Uterus (tissue), 4 donors: ENCODE results near the gene MAML2. TPM values are rescaled to one million over a fixed set of nuclear protein-coding genes. Genes with fewer than 3 reads are reported as not detected.

Source experiments
- DNase-seq, 2 donors: peaks; one replicate each; pipeline ENCODE4 v3.0.0-alpha.2; 2019 to 2020
- H3K27ac ChIP-seq, 2 donors: fragments of 200-600 bp; sonication (generic); 1 replicate in 1 of 2; 2 replicates in 1 of 2; pipeline ENCODE4 v1.5.1; 2016 to 2018
- H3K27me3 ChIP-seq, 2 donors: fragments of 200-600 bp; sonication (generic); one replicate each; pipeline ENCODE4 v1.5.1; 2018 to 2019; ENCODE audit warnings: control low read depth in 1 of 2
- H3K36me3 ChIP-seq, 2 donors: fragments of 200-600 bp; sonication (generic); one replicate each; pipeline ENCODE4 v1.5.1; 2019; ENCODE audit warnings: control low read depth in 1 of 2
- H3K4me1 ChIP-seq, 2 donors: fragments of 200-600 bp; sonication (generic); one replicate each; pipeline ENCODE4 v1.5.1; 2018 to 2019; ENCODE audit warnings: control low read depth in 1 of 2
- H3K4me3 ChIP-seq, 2 donors: fragments of 200-600 bp; sonication (generic); 1 replicate in 1 of 2; 2 replicates in 1 of 2; pipeline ENCODE4 v1.5.1; 2018 to 2019; ENCODE audit warnings: mild to moderate bottlenecking in 1 of 2
- H3K9me3 ChIP-seq, 2 donors: fragments of 200-600 bp; sonication (generic); one replicate each; pipeline ENCODE4 v1.5.1; 2019; ENCODE audit warnings: control low read depth in 1 of 2
- CTCF ChIP-seq, 4 experiments: fragments of 200-600 bp in 2 of 4; fragments of 450-650 bp in 2 of 4; sonication (generic) in 2 of 4; IDR thresholded peaks; one replicate each; pipeline ENCODE4 v1.5.1; 2016 to 2019; ENCODE audit warnings: antibody characterized with exemption in 4 of 4, mild to moderate bottlenecking in 2 of 4, moderate library complexity in 1 of 4
- POLR2A ChIP-seq, 2 donors: fragments of 450-650 bp; IDR thresholded peaks; one replicate each; pipeline ENCODE4 v1.6.1; 2016; ENCODE audit warnings: antibody characterized with exemption in 2 of 2, mild to moderate bottlenecking in 1 of 2, moderate library complexity in 1 of 2
- intact Hi-C: fragments of 100-400 bp; cut with DNase I; formaldehyde crosslinking; loops from one replicate; pipeline ENCODE4 v1.15.1; 2023; ENCODE audit warnings: low total_unique reads
- total RNA-seq, 4 donors: library from RNA; depleted of rRNA in 3 of 4; stranded (reverse); fragments of >200 nt in 3 of 4; gene quantifications; one replicate each; pipeline versions ENCODE4 v1.1.0 to v1.2.4, GENCODE V29; 2014 to 2023
- donor health status: DM: yes; HTN: yes; CAD: no.

The MAML2 gene
- total RNA-seq, 4 donors from 2014 or later, result 8.2 to 35.9 (median 19.8) TPM

- no peak for DNase-seq
- Histone ChIP-seq H3K27ac (peak overlapping the region in 1 of 2 donors; percentile 11), H3K4me1 (no peaks in the 10 kb centered on the region)
These were observed 164.7 kb downstream of the MAML2 start for GRCh38 chr11:96178049-96178886.

GRCh38 chr11:96177146-96177545 lies 165.8 kb downstream of the MAML2 start:
- Histone ChIP-seq H3K4me1 (no peaks in the 10 kb centered on the region), H3K36me3 (no peaks in the 10 kb centered on the region), H3K27me3 (no peaks in the 10 kb centered on the region), H3K9me3 (no peaks in the 10 kb centered on the region), H3K4me3 (no peak overlapping the region), H3K27ac (no peak overlapping the region)
- DNase-seq, result no peak
- no peak for TF ChIP-seq CTCF (IDR thresholded peaks at IDR 0.05)
- intact Hi-C loops, result no loop called here

More at GRCh38 chr11:96178049-96178886, 164.7 kb downstream of the MAML2 start:
- Histone ChIP-seq H3K4me3 (no peak overlapping the region), H3K36me3 (no peaks in the 10 kb centered on the region), H3K27me3 (no peaks in the 10 kb centered on the region), H3K9me3 (no peaks in the 10 kb centered on the region)
- intact Hi-C loops, result no loop called here
- TF ChIP-seq POLR2A (IDR thresholded peaks at IDR 0.05) (no peak), CTCF (IDR thresholded peaks at IDR 0.05) (no peak)

- TF ChIP-seq POLR2A (IDR thresholded peaks at IDR 0.05) (no peak), CTCF (IDR thresholded peaks at IDR 0.05) (no peak)
- no peak overlapping the region for H3K27ac ChIP-seq
- H3K27me3 ChIP-seq, result no peaks in the 10 kb centered on the region
- H3K36me3 ChIP-seq, result no peaks in the 10 kb centered on the region
- H3K4me1 ChIP-seq, result no peaks in the 10 kb centered on the region
- intact Hi-C loops, result no loop called here
- H3K9me3 ChIP-seq, result no peaks in the 10 kb centered on the region
- no peak for DNase-seq
- no peak overlapping the region for H3K4me3 ChIP-seq
These were observed 169.1 kb downstream of the MAML2 start for GRCh38 chr11:96173906-96174305.

- DNase-seq, result no peak
- intact Hi-C loops, result no loop called here
- H3K9me3 ChIP-seq, result no peaks in the 10 kb centered on the region
- no peaks in the 10 kb centered on the region for H3K27me3 ChIP-seq
- TF ChIP-seq CTCF (IDR thresholded peaks at IDR 0.05), result no peak
- TF ChIP-seq POLR2A (IDR thresholded peaks at IDR 0.05), result no peak
- H3K36me3 ChIP-seq, result no peaks in the 10 kb centered on the region
- peaks cover 0 to under 1% of the 10 kb centered on the region in 2 donors for H3K4me1 ChIP-seq
- no peak overlapping the region for H3K27ac ChIP-seq
- H3K4me3 ChIP-seq, result no peak overlapping the region
These were observed 169.6 kb downstream of the MAML2 start for GRCh38 chr11:96173422-96173821.

GRCh38 chr11:96172604-96173003 lies 170.4 kb downstream of the MAML2 start:
- H3K27me3 ChIP-seq, result no peaks in the 10 kb centered on the region
- H3K4me1 ChIP-seq, result peaks cover 0 to 3% of the 10 kb centered on the region in 2 donors
- H3K36me3 ChIP-seq, result no peaks in the 10 kb centered on the region
- no peak for TF ChIP-seq CTCF (IDR thresholded peaks at IDR 0.05)
- no peak for TF ChIP-seq POLR2A (IDR thresholded peaks at IDR 0.05)
- H3K4me3 ChIP-seq, result no peak overlapping the region
- intact Hi-C loops, result no loop called here
- no peaks in the 10 kb centered on the region for H3K9me3 ChIP-seq
- DNase-seq, result no peak
- no peak overlapping the region for H3K27ac ChIP-seq
